Measurements from ENCODE around the gene ZNF208. TPM values are rescaled to one million over a fixed set of nuclear protein-coding genes. Genes with fewer than 3 reads are reported as not detected.
"Not testable (repeated sequence)": the region's sequence is repeated elsewhere in the genome, so short reads cannot be mapped to it uniquely, and the experiment has no call there.

Gene ZNF208
- total RNA-seq (2021) (not detected in 3 replicates), Bru-seq, nascent RNA (not detected)
- long read RNA-seq, experiment 1: 0 reads
- long read RNA-seq, experiment 2: 0 reads
- long read RNA-seq, experiment 3: 0 reads

GRCh38 chr19:22010437-22011143, at the start of gene ZNF208:
TSS of gene ZNF208 (minus strand) at chr19:22010943. CDS start at chr19:22010794, 149 bp downstream.
- CTCF ChIA-PET; H3K4me1 Mint-ChIP-seq; ATAC-seq; POLR2A ChIA-PET; H3K27me3 Mint-ChIP-seq (ENCODE audit: low read depth); H3K27ac Mint-ChIP-seq; DNase-seq (ENCODE audit: low spot score); H3K4me3 Mint-ChIP-seq: not testable (repeated sequence)
- H3K9me3 Mint-ChIP-seq: peaks cover 54% of the 10 kb centered on the region
- peaks cover 65% of the 10 kb centered on the region for H3K36me3 Mint-ChIP-seq

DNA sequence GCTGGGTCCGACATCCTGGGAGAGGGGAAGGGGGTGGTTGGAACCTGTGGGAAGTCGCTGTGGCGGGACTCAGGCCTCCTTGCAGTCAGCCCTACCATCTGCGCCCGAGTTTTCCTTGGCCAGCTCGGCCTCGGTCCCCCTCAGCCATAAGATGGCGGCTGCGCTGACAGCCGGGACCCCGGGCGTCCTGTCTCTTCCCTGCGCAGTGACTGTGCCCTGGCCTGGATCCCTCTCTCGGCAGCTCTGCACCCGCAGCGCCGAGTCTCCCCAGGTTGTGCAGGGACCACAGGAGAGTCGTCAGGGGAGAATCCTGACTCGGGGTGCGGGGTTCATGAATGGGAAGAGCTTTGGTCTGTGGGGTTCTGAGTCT, 41.9 kb upstream of the ZNF208 start:
- TF ChIP-seq, protein P1, sequence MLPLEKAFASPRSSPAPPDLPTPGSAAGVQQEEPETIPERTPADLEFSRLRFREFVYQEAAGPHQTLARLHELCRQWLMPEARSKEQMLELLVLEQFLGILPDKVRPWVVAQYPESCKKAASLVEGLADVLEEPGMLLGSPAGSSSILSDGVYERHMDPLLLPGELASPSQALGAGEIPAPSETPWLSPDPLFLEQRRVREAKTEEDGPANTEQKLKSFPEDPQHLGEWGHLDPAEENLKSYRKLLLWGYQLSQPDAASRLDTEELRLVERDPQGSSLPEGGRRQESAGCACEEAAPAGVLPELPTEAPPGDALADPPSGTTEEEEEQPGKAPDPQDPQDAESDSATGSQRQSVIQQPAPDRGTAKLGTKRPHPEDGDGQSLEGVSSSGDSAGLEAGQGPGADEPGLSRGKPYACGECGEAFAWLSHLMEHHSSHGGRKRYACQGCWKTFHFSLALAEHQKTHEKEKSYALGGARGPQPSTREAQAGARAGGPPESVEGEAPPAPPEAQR (CRISPR knock-in tag; IDR thresholded peaks at IDR 0.05): no peak
- no peak for TF ChIP-seq FOXP1 (CRISPR knock-in tag; IDR thresholded peaks at IDR 0.05; ENCODE audit: borderline replicate concordance)
- no peak for TF ChIP-seq MXD4 (CRISPR knock-in tag; IDR thresholded peaks at IDR 0.05; ENCODE audit: borderline replicate concordance)
- TF ChIP-seq, protein P2, sequence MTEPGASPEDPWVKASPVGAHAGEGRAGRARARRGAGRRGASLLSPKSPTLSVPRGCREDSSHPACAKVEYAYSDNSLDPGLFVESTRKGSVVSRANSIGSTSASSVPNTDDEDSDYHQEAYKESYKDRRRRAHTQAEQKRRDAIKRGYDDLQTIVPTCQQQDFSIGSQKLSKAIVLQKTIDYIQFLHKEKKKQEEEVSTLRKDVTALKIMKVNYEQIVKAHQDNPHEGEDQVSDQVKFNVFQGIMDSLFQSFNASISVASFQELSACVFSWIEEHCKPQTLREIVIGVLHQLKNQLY (CRISPR knock-in tag; IDR thresholded peaks at IDR 0.05): no peak
- TF ChIP-seq E2F4 (CRISPR knock-in tag; IDR thresholded peaks at IDR 0.05; ENCODE audit: borderline replicate concordance, low read depth): no peak
- TF ChIP-seq ATF2 (CRISPR knock-in tag; IDR thresholded peaks at IDR 0.05; ENCODE audit: borderline replicate concordance, low read depth): no peak
- TF ChIP-seq CDX4 (CRISPR knock-in tag; IDR thresholded peaks at IDR 0.05; ENCODE audit: borderline replicate concordance): no peak
- TF ChIP-seq NFE2L1 (CRISPR knock-in tag; IDR thresholded peaks at IDR 0.05): no peak
- no peak for TF ChIP-seq ZNF138 (CRISPR knock-in tag; conservative IDR thresholded peaks at IDR 0.05)
- no peak for TF ChIP-seq NR2C2 (CRISPR knock-in tag; IDR thresholded peaks at IDR 0.05)
- no peak for TF ChIP-seq ZNF512 (CRISPR knock-in tag; IDR thresholded peaks at IDR 0.05; ENCODE audit: borderline replicate concordance)
- TF ChIP-seq TEAD4 (CRISPR knock-in tag; IDR thresholded peaks at IDR 0.05): no peak
- TF ChIP-seq JAZF1 (CRISPR knock-in tag; IDR thresholded peaks at IDR 0.05): no peak
- peaks cover 13% of the 10 kb centered on the region for H3K27me3 Mint-ChIP-seq (ENCODE audit: low read depth)
- ChIA-PET POLR2A (interaction anchor here (0.6 kb wide), 1 partner anchor 391 kb away, joined by 3 read pairs; no protein-coding TSS in a partner anchor), CTCF (no interaction called here)
- H3K4me3 Mint-ChIP-seq: no peak overlapping the region
- DNase-seq (ENCODE audit: low spot score) (no peak), ATAC-seq (no peak)
- no peak overlapping the region for H3K27ac Mint-ChIP-seq
- peaks cover 44% of the 10 kb centered on the region for H3K9me3 Mint-ChIP-seq
- no peaks in the 10 kb centered on the region for H3K4me1 Mint-ChIP-seq
- peaks cover 49% of the 10 kb centered on the region for H3K36me3 Mint-ChIP-seq

DNA sequence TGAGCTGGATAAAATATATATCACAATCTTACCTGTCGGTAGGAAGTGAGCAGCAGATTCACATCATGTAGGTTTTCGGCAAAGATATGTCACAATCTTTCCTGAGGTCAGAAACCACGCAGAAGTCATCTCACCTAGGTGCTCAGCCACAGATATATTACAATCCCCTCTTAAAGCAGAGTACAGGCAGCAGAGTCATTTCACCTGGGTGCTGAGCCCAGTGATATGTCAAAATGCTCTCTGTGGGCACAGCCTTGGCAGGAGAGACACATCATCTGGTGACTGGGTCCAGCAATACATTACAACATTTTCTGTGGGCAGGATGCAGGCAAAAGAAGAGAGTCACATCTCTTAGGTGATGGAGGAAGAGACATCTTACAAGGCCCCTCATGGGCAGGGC, 30.4 kb upstream of the ZNF208 start:
- H3K27me3 Mint-ChIP-seq (ENCODE audit: low read depth): peaks cover 12% of the 10 kb centered on the region
- H3K27ac Mint-ChIP-seq; H3K4me1 Mint-ChIP-seq; ATAC-seq; CTCF ChIA-PET; POLR2A ChIA-PET; H3K4me3 Mint-ChIP-seq; DNase-seq (ENCODE audit: low spot score): not testable (repeated sequence)
- H3K36me3 Mint-ChIP-seq: peaks cover 71% of the 10 kb centered on the region
- peaks cover 85% of the 10 kb centered on the region for H3K9me3 Mint-ChIP-seq

All from WTC11 (cell line).